Common myeloid progenitor, CD34-positive (primary cell): ENCODE measurements around the gene ACSL6.

Experiments
- CTCF ChIA-PET: fragments of 350-600 bp; sonication (Branson Sonifier 250); formaldehyde crosslinking; loops from one replicate; lab custom pipeline; 2021; ENCODE audit warnings: antibody characterized with exemption; lab: Charles Lee
- POLR2A ChIA-PET: fragments of 350-600 bp; sonication (Branson Sonifier 250); formaldehyde crosslinking; loops from one replicate; lab custom pipeline; 2021; ENCODE audit warnings: antibody characterized with exemption; lab: Charles Lee
- DNase-seq, 3 donors: peaks; one replicate each; pipeline versions ENCODE4 v3.0.0 to v3.0.0-alpha.2; 2013
- H3K27ac ChIP-seq, 2 experiments: 1 replicate in 1 of 2; 2 replicates in 1 of 2; pipeline ENCODE4 v1.7.0; 2013; ENCODE audit warnings: inconsistent platforms in 2 of 2, low read length in 2 of 2, mild to moderate bottlenecking in 2 of 2, low read depth in 1 of 2, moderate library complexity in 1 of 2; ENCODE audit not compliant: severe bottlenecking in 2 of 2, insufficient read depth in 1 of 2, poor library complexity in 1 of 2
- H3K27me3 ChIP-seq, 5 experiments: replicated peaks in 2 of 5; 1 replicate in 3 of 5; 2 replicates in 2 of 5; pipeline versions ENCODE4 v1.6.1 to v1.7.0; 2013; ENCODE audit warnings: low read length in 4 of 5, mild to moderate bottlenecking in 2 of 5, moderate library complexity in 2 of 5, inconsistent platforms in 1 of 5; ENCODE audit not compliant: insufficient read depth in 5 of 5, control insufficient read depth in 4 of 5
- H3K36me3 ChIP-seq, 4 experiments: 1 replicate in 2 of 4; 2 replicates in 2 of 4; pipeline versions ENCODE4 v1.6.1 to v1.7.0; 2013; ENCODE audit warnings: low read length in 3 of 4, control low read depth in 1 of 4, mild to moderate bottlenecking in 1 of 4; ENCODE audit not compliant: control insufficient read depth in 4 of 4, insufficient read depth in 4 of 4
- H3K4me1 ChIP-seq, 4 experiments: 1 replicate in 3 of 4; 2 replicates in 1 of 4; pipeline versions ENCODE4 v1.6.1 to v1.7.1; 2013; ENCODE audit warnings: low read length in 3 of 4, mild to moderate bottlenecking in 3 of 4, control low read depth in 1 of 4, inconsistent platforms in 1 of 4, moderate library complexity in 1 of 4; ENCODE audit not compliant: control insufficient read depth in 4 of 4, insufficient read depth in 4 of 4; ENCODE audit errors: control extremely low read depth in 1 of 4
- H3K4me3 ChIP-seq, 7 experiments: 1 replicate in 4 of 7; 2 replicates in 3 of 7; pipeline versions ENCODE4 v1.5.1 to v1.7.0; 2013; ENCODE audit warnings: mild to moderate bottlenecking in 7 of 7, low read length in 6 of 7, moderate library complexity in 6 of 7, inconsistent platforms in 2 of 7, low read depth in 2 of 7, control low read depth in 1 of 7; ENCODE audit not compliant: insufficient read depth in 4 of 7, control insufficient read depth in 1 of 7; ENCODE audit errors: extremely low read depth in 1 of 7
- H3K9me3 ChIP-seq, 5 experiments: 1 replicate in 4 of 5; 2 replicates in 1 of 5; pipeline versions ENCODE4 v1.6.1 to v1.7.1; 2013; ENCODE audit warnings: low read length in 4 of 5, mild to moderate bottlenecking in 2 of 5, inconsistent platforms in 1 of 5, low read depth in 1 of 5, moderate library complexity in 1 of 5; ENCODE audit not compliant: control insufficient read depth in 4 of 5, insufficient read depth in 2 of 5; ENCODE audit errors: control extremely low read depth in 1 of 5
- WGBS: methylation state at CpG from one replicate; pipeline ENCODE4 v1.1.5; 2013; ENCODE audit not compliant: insufficient coverage; 5-methylcytosine and 5-hydroxymethylcytosine counted together

ACSL6 gene

DNA sequence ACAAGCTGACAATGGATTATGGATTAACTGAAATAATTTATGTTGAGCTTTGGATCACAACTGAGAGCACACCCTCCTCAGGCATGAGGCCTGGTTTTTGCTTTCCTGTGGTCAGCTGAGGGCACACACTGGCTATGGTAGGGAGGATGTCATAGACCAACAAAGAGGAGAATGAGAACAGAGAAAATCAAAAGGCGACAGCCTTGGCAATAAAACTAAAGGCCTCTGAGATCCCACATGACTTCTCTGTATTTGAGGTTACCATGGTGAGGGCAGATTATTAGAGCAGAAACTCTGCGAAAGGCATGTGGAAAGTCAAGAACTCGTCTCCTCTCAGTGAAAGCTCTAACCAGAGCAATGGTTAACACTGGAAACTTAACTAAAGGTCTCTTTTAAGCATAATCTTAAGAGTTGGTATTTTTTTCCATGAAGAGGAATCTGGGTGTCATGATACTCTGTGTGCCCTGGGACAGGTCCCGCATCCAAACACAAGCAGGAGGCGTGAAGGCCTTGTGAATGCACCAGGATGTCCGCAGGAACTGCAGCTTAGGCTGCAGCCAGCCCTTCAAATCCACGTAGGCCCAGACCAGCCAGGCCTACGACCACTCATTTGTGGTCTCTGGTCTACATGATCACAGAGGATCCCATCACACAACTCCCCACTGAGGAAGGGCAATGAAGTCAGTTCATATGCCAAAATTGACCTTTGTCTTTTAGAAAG, 53.6 kb downstream of the ACSL6 start:
- Histone ChIP-seq H3K9me3 (no peaks in the 10 kb centered on the region), H3K4me3 (no peak overlapping the region), H3K4me1 (no peaks in the 10 kb centered on the region), H3K27me3 (peaks cover 0 to 1% (median 0%) of the 10 kb centered on the region in 5 experiments), H3K27ac (no peak overlapping the region), H3K36me3 (no peaks in the 10 kb centered on the region)
- no peak for DNase-seq
- CTCF ChIA-PET: no interaction called here
- POLR2A ChIA-PET: no interaction called here
- WGBS: 96% methylated on average over 6 of the region's 8 CpGs

- no peaks in the 10 kb centered on the region for H3K36me3 ChIP-seq
- ChIA-PET POLR2A (no interaction called here), CTCF (no interaction called here)
- no peaks in the 10 kb centered on the region for H3K4me1 ChIP-seq
- H3K4me3 ChIP-seq: no peak overlapping the region
- no peak for DNase-seq
- no peaks in the 10 kb centered on the region for H3K27me3 ChIP-seq
- no peak overlapping the region for H3K27ac ChIP-seq
- H3K9me3 ChIP-seq: no peaks in the 10 kb centered on the region
These were observed 57.5 kb downstream of the ACSL6 start for GRCh38 chr5:131953969-131954368.

DNA sequence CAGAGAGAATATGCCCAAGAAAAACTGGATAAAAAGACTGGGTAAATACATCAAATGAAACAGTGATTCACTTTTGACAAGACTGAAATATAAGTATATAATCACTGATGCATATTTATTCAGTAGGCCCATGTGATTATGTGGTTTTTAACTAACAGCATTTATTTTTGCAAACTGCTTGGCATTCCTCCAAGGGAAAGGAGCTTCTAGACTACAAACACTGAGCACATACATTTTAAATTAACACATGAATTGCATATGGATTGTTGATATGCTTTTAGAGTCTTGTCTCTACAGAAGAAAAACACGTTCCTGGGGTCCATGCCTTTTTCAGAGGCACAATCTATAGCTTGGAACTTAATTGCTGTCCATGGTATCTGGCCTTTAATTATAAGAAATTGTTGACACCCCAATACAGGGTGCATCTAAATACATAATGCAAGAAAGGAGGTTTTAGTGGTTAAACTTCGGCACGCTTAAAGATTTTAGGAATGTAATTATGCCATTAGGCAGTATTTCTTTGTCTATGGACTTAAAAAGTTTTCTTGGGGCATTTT, 59.1 kb downstream of the ACSL6 start:
- ChIA-PET CTCF (no interaction called here), POLR2A (no interaction called here)
- Histone ChIP-seq H3K4me3 (no peak overlapping the region), H3K27me3 (no peaks in the 10 kb centered on the region), H3K9me3 (no peaks in the 10 kb centered on the region), H3K4me1 (no peaks in the 10 kb centered on the region), H3K36me3 (no peaks in the 10 kb centered on the region), H3K27ac (no peak overlapping the region)
- no CpG with 5 or more reads among the region's 3 CpGs for WGBS
- DNase-seq: peak in 2 of 3 donors; percentile 10 to 13

GRCh38 chr5:131950706-131951105, 60.8 kb downstream of the ACSL6 start:
- Histone ChIP-seq H3K4me1 (no peaks in the 10 kb centered on the region), H3K27me3 (no peaks in the 10 kb centered on the region), H3K36me3 (no peaks in the 10 kb centered on the region), H3K27ac (no peak overlapping the region), H3K9me3 (no peaks in the 10 kb centered on the region), H3K4me3 (no peak overlapping the region)
- no peak for DNase-seq
- ChIA-PET POLR2A (no interaction called here), CTCF (no interaction called here)
- WGBS: no CpG with 5 or more reads among the region's 1 CpG

DNA sequence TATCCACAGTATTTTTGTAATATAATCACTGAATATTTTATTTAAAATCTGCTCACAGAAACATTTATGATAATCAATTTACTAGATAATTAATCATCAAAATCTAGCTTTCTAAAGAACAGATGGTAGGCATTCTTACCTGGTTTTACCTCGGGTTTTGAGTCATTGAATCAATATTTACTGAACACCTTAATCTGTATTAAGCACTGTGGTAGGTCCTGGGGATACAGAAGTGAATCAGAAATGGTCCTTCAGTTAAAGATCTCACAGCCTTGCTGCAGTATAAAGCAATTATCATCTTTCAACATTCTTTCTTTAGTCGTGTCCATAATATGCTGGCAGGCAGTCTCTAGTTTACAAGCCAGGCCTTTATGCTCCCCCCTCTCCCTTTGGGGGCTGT, 64.0 kb downstream of the ACSL6 start:
- no peaks in the 10 kb centered on the region for H3K36me3 ChIP-seq
- DNase-seq: no peak
- H3K9me3 ChIP-seq: no peaks in the 10 kb centered on the region
- H3K27ac ChIP-seq: no peak overlapping the region
- H3K27me3 ChIP-seq: no peaks in the 10 kb centered on the region
- H3K4me3 ChIP-seq: no peak overlapping the region
- POLR2A ChIA-PET: interaction anchor here (0.6 kb wide), 1 partner anchor 146 kb away, joined by 3 read pairs; no protein-coding TSS in a partner anchor
- CTCF ChIA-PET: no interaction called here
- WGBS: no CpG with 5 or more reads among the region's 2 CpGs
- H3K4me1 ChIP-seq: no peaks in the 10 kb centered on the region

GRCh38 chr5:131945551-131946168, 65.8 kb downstream of the ACSL6 start, which contains the start of gene MEIKIN:
TSS of gene MEIKIN (minus strand) at chr5:131945663. CDS start at chr5:131945505, 158 bp downstream.
- Histone ChIP-seq H3K9me3 (no peaks in the 10 kb centered on the region), H3K36me3 (no peaks in the 10 kb centered on the region), H3K4me1 (no peaks in the 10 kb centered on the region), H3K27ac (no peak within 1 kb of the TSS), H3K4me3 (no peak within 1 kb of the TSS), H3K27me3 (no peaks in the 10 kb centered on the region)
- ChIA-PET CTCF (no interaction called here), POLR2A (no interaction called here)
- WGBS: 97% methylated on average over 24 of the region's 24 CpGs
- DNase-seq: no peak
